Left ventricle myocardium inferior (tissue), 1 donor: Measurements from ENCODE around the gene SLC1A4. TPM values are rescaled to one million over a fixed set of nuclear protein-coding genes. Genes with fewer than 3 reads are reported as not detected.
A peak's percentile ranks its signal among the peaks of the same experiment; 100 is the strongest.

Experiments
- DNase-seq: peaks from one replicate; pipeline ENCODE4 v3.0.0-alpha.2; 2020
- H3K27ac ChIP-seq: fragments of 200-600 bp; replicated peaks from 2 replicates; pipeline ENCODE4 v1.8.0; 2021
- H3K27me3 ChIP-seq: fragments of 200-600 bp; 2 replicates; pipeline ENCODE4 v1.8.0; 2021; ENCODE audit warnings: low read depth
- H3K36me3 ChIP-seq: fragments of 200-600 bp; 2 replicates; pipeline ENCODE4 v1.8.0; 2021
- H3K4me1 ChIP-seq: fragments of 200-600 bp; 2 replicates; pipeline ENCODE4 v1.8.0; 2021
- H3K4me3 ChIP-seq: fragments of 200-600 bp; 2 replicates; pipeline ENCODE4 v1.8.0; 2021; ENCODE audit warnings: mild to moderate bottlenecking, moderate library complexity
- H3K9me3 ChIP-seq: fragments of 200-600 bp; replicated peaks from 2 replicates; pipeline ENCODE4 v1.8.0; 2021
- CTCF ChIP-seq: fragments of 200-600 bp; IDR thresholded peaks from 2 replicates; pipeline ENCODE4 v1.8.0; 2021; ENCODE audit warnings: antibody characterized with exemption, mild to moderate bottlenecking, borderline replicate concordance
- intact Hi-C: fragments of 100-400 bp; cut with micrococcal nuclease; formaldehyde crosslinking; loops from one replicate; pipeline ENCODE4 v1.11.0; 2022
- total RNA-seq: library from RNA; stranded (reverse); fragmentation: NEBNext Ultra II Directional; extraction: Animal tissue kit (Norgen Biotek cat#: 25700); gene quantifications from one replicate; pipeline ENCODE4 v1.2.1, GENCODE V29; 2021
- donor health status: DM: no; HTN: yes; CAD: no; lungs with severe emphysema.

Gene SLC1A4
- total RNA-seq, 1 donor from 2014 or later: 13.2 TPM

GRCh38 chr2:64975232-64975821 is 13.9 kb upstream of the SLC1A4 start:
- intact Hi-C loops: no loop called here
- H3K4me1 ChIP-seq: peaks cover 42% of the 10 kb centered on the region
- H3K9me3 ChIP-seq: no peaks in the 10 kb centered on the region
- DNase-seq: peak; percentile 74
- peak overlapping the region; percentile 14 for H3K4me3 ChIP-seq
- no peak for TF ChIP-seq CTCF
- no peaks in the 10 kb centered on the region for H3K36me3 ChIP-seq
- H3K27me3 ChIP-seq: no peaks in the 10 kb centered on the region
- H3K27ac ChIP-seq: peak overlapping the region; percentile 68

- Histone ChIP-seq H3K27me3 (no peaks in the 10 kb centered on the region), H3K36me3 (no peaks in the 10 kb centered on the region), H3K27ac (no peak overlapping the region), H3K4me3 (no peak overlapping the region), H3K9me3 (no peaks in the 10 kb centered on the region), H3K4me1 (peaks cover 42% of the 10 kb centered on the region)
- no peak for TF ChIP-seq CTCF
- intact Hi-C loops: no loop called here
- DNase-seq: no peak
These were observed 12.9 kb upstream of the SLC1A4 start for GRCh38 chr2:64976276-64976675.

- H3K27ac ChIP-seq: no peak overlapping the region
- DNase-seq: no peak
- H3K36me3 ChIP-seq: no peaks in the 10 kb centered on the region
- no peak overlapping the region for H3K4me3 ChIP-seq
- H3K9me3 ChIP-seq: no peaks in the 10 kb centered on the region
- no peaks in the 10 kb centered on the region for H3K27me3 ChIP-seq
- intact Hi-C loops: no loop called here
- TF ChIP-seq CTCF: peak; percentile 46
- peaks cover 42% of the 10 kb centered on the region for H3K4me1 ChIP-seq
These were observed 10.5 kb upstream of the SLC1A4 start for GRCh38 chr2:64978514-64979268.

- Histone ChIP-seq H3K4me1 (peaks cover 34% of the 10 kb centered on the region), H3K9me3 (no peaks in the 10 kb centered on the region), H3K36me3 (no peaks in the 10 kb centered on the region), H3K27ac (no peak overlapping the region), H3K4me3 (no peak overlapping the region), H3K27me3 (no peaks in the 10 kb centered on the region)
- intact Hi-C loops: no loop called here
- no peak for TF ChIP-seq CTCF
- no peak for DNase-seq
These were observed 9.5 kb upstream of the SLC1A4 start for GRCh38 chr2:64979744-64980143.

- no peak overlapping the region for H3K27ac ChIP-seq
These were observed 9.0 kb upstream of the SLC1A4 start for GRCh38 chr2:64980183-64980582.

More at GRCh38 chr2:64980183-64980582, 9.0 kb upstream of the SLC1A4 start:
- H3K4me3 ChIP-seq: no peak overlapping the region
- DNase-seq: no peak
- H3K9me3 ChIP-seq: no peaks in the 10 kb centered on the region
- H3K4me1 ChIP-seq: peaks cover 34% of the 10 kb centered on the region
- H3K36me3 ChIP-seq: no peaks in the 10 kb centered on the region
- no peak for TF ChIP-seq CTCF
- no peaks in the 10 kb centered on the region for H3K27me3 ChIP-seq
- intact Hi-C loops: no loop called here
